HG02943 (cell line): ENCODE results near the gene CACNA2D3.
"Not testable (repeated sequence)": the region's sequence is repeated elsewhere in the genome, so short reads cannot be mapped to it uniquely, and the experiment has no call there.

Experiments used
- ATAC-seq: cut with Tn5 transposase; IDR thresholded peaks from one replicate; pipeline ENCODE4 v1.9.1; 2021; ENCODE audit warnings: mild to moderate bottlenecking, low read depth, moderate library complexity; ENCODE audit not compliant: unreplicated experiment

CACNA2D3 gene

GRCh38 chr3:54593653-54594052, 471.3 kb downstream of the CACNA2D3 start:
- no peak for ATAC-seq

GRCh38 chr3:54596087-54596486, 473.7 kb downstream of the CACNA2D3 start:
- no peak for ATAC-seq

- no peak for ATAC-seq
Observed at GRCh38 chr3:54599716-54600115, 477.4 kb downstream of the CACNA2D3 start.

- ATAC-seq, result no peak
Observed at GRCh38 chr3:54600441-54601204, 478.3 kb downstream of the CACNA2D3 start.

GRCh38 chr3:54604495-54604894, 482.1 kb downstream of the CACNA2D3 start:
- ATAC-seq, result no peak

- ATAC-seq, result no peak
Observed at GRCh38 chr3:54608041-54608440, 485.7 kb downstream of the CACNA2D3 start.

- no peak for ATAC-seq
Observed at GRCh38 chr3:54619053-54619452, 496.7 kb downstream of the CACNA2D3 start.

- ATAC-seq, result no peak
Observed at GRCh38 chr3:54619531-54619930, 497.2 kb downstream of the CACNA2D3 start.

- ATAC-seq, result no peak
Observed at GRCh38 chr3:54621184-54621583, 498.8 kb downstream of the CACNA2D3 start.

GRCh38 chr3:54622678-54623077, 500.3 kb downstream of the CACNA2D3 start:
- no peak for ATAC-seq

GRCh38 chr3:54625805-54626787, 503.7 kb downstream of the CACNA2D3 start:
- ATAC-seq, result no peak

- ATAC-seq, result no peak
Observed at GRCh38 chr3:54628888-54629441, 506.6 kb downstream of the CACNA2D3 start.

GRCh38 chr3:54630101-54630623, 507.8 kb downstream of the CACNA2D3 start:
- ATAC-seq, result no peak

GRCh38 chr3:54631001-54631400, 508.6 kb downstream of the CACNA2D3 start:
- not testable (repeated sequence) for ATAC-seq

GRCh38 chr3:54631516-54632325, 509.4 kb downstream of the CACNA2D3 start:
- ATAC-seq, result no peak

GRCh38 chr3:54632326-54632665, 509.9 kb downstream of the CACNA2D3 start:
- ATAC-seq, result no peak

GRCh38 chr3:54632834-54633233, 510.5 kb downstream of the CACNA2D3 start:
- no peak for ATAC-seq

GRCh38 chr3:54633444-54634121, 511.2 kb downstream of the CACNA2D3 start:
- no peak for ATAC-seq

- no peak for ATAC-seq
Observed at GRCh38 chr3:54634122-54634469, 511.7 kb downstream of the CACNA2D3 start.
